Gastroesophageal sphincter (tissue), 4 donors: ENCODE results near the gene DDI2. TPM values are rescaled to one million over a fixed set of nuclear protein-coding genes. Genes with fewer than 3 reads are reported as not detected.

ENCODE experiments used
- ATAC-seq: fragments of 150-250 bp; one replicate; pipeline ENCODE4 v1.9.1; 2016; ENCODE audit warnings: mild to moderate bottlenecking, moderate library complexity
- H3K27ac ChIP-seq, 4 donors: fragments of 200-600 bp; sonication (generic) in 3 of 4; 1 replicate in 3 of 4; 2 replicates in 1 of 4; pipeline ENCODE4 v1.5.1; 2016 to 2019
- H3K27me3 ChIP-seq: fragments of 200-600 bp; sonication (generic); one replicate; pipeline ENCODE4 v1.5.1; 2019
- H3K36me3 ChIP-seq, 2 donors: fragments of 200-600 bp; sonication (generic); one replicate each; pipeline ENCODE4 v1.5.1; 2019; ENCODE audit warnings: control low read depth in 1 of 2
- H3K4me1 ChIP-seq, 3 donors: fragments of 200-600 bp; sonication (generic); 1 replicate in 2 of 3; 2 replicates in 1 of 3; pipeline ENCODE4 v1.5.1; 2016 to 2019; ENCODE audit warnings: control low read depth in 2 of 3
- H3K4me3 ChIP-seq, 2 donors: fragments of 200-600 bp; sonication (generic); one replicate each; pipeline ENCODE4 v1.5.1; 2019; ENCODE audit warnings: mild to moderate bottlenecking in 1 of 2, moderate library complexity in 1 of 2
- H3K9me3 ChIP-seq, 3 donors: fragments of 200-600 bp; sonication (generic); one replicate each; pipeline ENCODE4 v1.5.1; 2017 to 2019; ENCODE audit warnings: control low read depth in 2 of 3
- CTCF ChIP-seq, 4 experiments: fragments of 200-600 bp in 2 of 4; fragments of 450-650 bp in 2 of 4; sonication (generic) in 1 of 4; IDR thresholded peaks; one replicate each; pipeline ENCODE4 v1.5.1; 2017 to 2019; ENCODE audit warnings: antibody characterized with exemption in 4 of 4, mild to moderate bottlenecking in 2 of 4, moderate library complexity in 2 of 4
- EP300 ChIP-seq: sonication (generic); formaldehyde crosslinking; IDR thresholded peaks from one replicate; pipeline ENCODE4 v1.6.1; 2017; ENCODE audit warnings: antibody characterized with exemption, mild to moderate bottlenecking
- POLR2A ChIP-seq, 2 donors: fragments of 450-650 bp; IDR thresholded peaks; one replicate each; pipeline ENCODE4 v1.6.1; 2017; ENCODE audit warnings: antibody characterized with exemption in 2 of 2, mild to moderate bottlenecking in 2 of 2, moderate library complexity in 1 of 2
- POLR2AphosphoS5 ChIP-seq: sonication (generic); formaldehyde crosslinking; IDR thresholded peaks from one replicate; pipeline ENCODE4 v1.6.1; 2017; ENCODE audit warnings: antibody characterized with exemption
- WGBS, 2 donors: methylation state at CpG; one replicate each; pipeline ENCODE4 v1.1.5; 2018; ENCODE audit warnings: low coverage in 1 of 2; 5-methylcytosine and 5-hydroxymethylcytosine counted together
- total RNA-seq, 4 donors: library from RNA; depleted of rRNA; stranded (reverse); fragments of >200 nt; gene quantifications; one replicate each; pipeline ENCODE4 v1.1.0, GENCODE V29; 2016

The DDI2 gene
- total RNA-seq, 4 donors from 2014 or later, result 14.3 to 37.2 (median 16.5) TPM

GRCh38 chr1:15637826-15638225, 20.6 kb downstream of the DDI2 start:
- no peaks in the 10 kb centered on the region for H3K9me3 ChIP-seq
- no peaks in the 10 kb centered on the region for H3K4me1 ChIP-seq
- no peak overlapping the region for H3K27ac ChIP-seq
- ATAC-seq, result no peak
- peaks cover 3 to 98% of the 10 kb centered on the region in 2 donors for H3K36me3 ChIP-seq
- H3K27me3 ChIP-seq, result no peaks in the 10 kb centered on the region
- WGBS, 2 donors, result 69% methylated on average over 4 of the region's 4 CpGs
- TF ChIP-seq POLR2AphosphoS5 (no peak), EP300 (no peak), CTCF (IDR thresholded peaks at IDR 0.05) (no peak), POLR2A (IDR thresholded peaks at IDR 0.05) (no peak)
- no peak overlapping the region for H3K4me3 ChIP-seq

DNA sequence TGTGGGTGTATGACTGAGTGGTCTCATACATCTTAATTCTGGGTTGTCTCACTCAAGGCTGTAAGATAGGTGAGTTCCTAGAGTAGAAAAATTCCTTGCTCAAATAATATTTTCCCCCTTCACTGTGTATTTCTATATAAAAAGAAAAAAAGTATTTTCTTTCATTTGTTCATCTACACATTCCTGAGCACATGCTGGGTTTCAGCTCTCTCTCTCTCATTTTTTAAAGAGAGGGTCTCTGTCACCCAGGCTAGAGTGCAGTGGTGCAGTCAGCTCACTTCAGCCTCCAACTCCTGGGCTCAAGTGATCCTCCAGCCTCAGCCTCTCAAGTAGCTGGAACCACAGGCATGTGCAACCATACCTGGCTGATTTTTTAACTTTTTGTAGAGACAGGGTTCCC, 22.0 kb downstream of the DDI2 start:
- Histone ChIP-seq H3K36me3 (peaks cover 3 to 98% of the 10 kb centered on the region in 2 donors), H3K27ac (no peak overlapping the region), H3K4me1 (no peaks in the 10 kb centered on the region), H3K27me3 (no peaks in the 10 kb centered on the region), H3K4me3 (no peak overlapping the region), H3K9me3 (no peaks in the 10 kb centered on the region)
- TF ChIP-seq CTCF (IDR thresholded peaks at IDR 0.05) (no peak), POLR2AphosphoS5 (no peak), EP300 (no peak), POLR2A (IDR thresholded peaks at IDR 0.05) (no peak)
- no peak for ATAC-seq

- H3K9me3 ChIP-seq, result no peaks in the 10 kb centered on the region
- H3K4me3 ChIP-seq, result no peak overlapping the region
- WGBS, 2 donors, result 92 to 96% methylated on average over 2 to 4 of the region's 4 CpGs
- H3K36me3 ChIP-seq, result peaks cover 3 to 98% of the 10 kb centered on the region in 2 donors
- ATAC-seq, result no peak
- no peaks in the 10 kb centered on the region for H3K4me1 ChIP-seq
- H3K27ac ChIP-seq, result no peak overlapping the region
- TF ChIP-seq POLR2AphosphoS5 (no peak), EP300 (no peak), POLR2A (IDR thresholded peaks at IDR 0.05) (no peak), CTCF (IDR thresholded peaks at IDR 0.05) (no peak)
- H3K27me3 ChIP-seq, result no peaks in the 10 kb centered on the region
Observed at GRCh38 chr1:15639931-15640330, 22.7 kb downstream of the DDI2 start.

DNA sequence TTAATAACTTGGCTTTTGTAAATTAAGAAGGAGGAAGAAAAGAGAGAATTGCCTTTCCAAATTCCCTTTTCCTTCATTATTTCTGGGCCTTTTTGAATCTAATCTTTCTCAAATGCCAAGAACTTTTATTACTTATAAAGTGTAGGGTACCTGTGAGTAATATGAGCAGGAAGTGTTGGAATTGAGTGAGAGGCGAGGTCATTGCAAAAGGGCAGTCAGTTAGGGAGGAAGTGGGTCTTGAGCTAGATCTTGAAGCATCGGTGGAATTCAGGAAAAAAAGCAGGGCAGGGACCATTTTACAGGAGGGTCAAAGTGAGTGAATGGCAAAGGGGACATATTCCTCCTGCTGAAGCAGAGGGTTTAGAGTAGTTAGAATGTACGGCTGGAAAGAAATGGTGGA, 23.4 kb downstream of the DDI2 start:
- no peak overlapping the region for H3K4me3 ChIP-seq
- WGBS, 2 donors, result 57 to 80% methylated on average over 2 to 3 of the region's 3 CpGs
- peaks cover 0 to 98% of the 10 kb centered on the region in 2 donors for H3K36me3 ChIP-seq
- H3K27me3 ChIP-seq, result no peaks in the 10 kb centered on the region
- ATAC-seq, result no peak
- no peaks in the 10 kb centered on the region for H3K9me3 ChIP-seq
- TF ChIP-seq CTCF (IDR thresholded peaks at IDR 0.05) (no peak), EP300 (no peak), POLR2AphosphoS5 (no peak), POLR2A (IDR thresholded peaks at IDR 0.05) (no peak)
- H3K27ac ChIP-seq, result no peak overlapping the region
- H3K4me1 ChIP-seq, result no peaks in the 10 kb centered on the region

GRCh38 chr1:15649937-15650336, 32.7 kb downstream of the DDI2 start:
- Histone ChIP-seq H3K36me3 (peaks cover 0 to 93% of the 10 kb centered on the region in 2 donors), H3K27me3 (no peaks in the 10 kb centered on the region), H3K4me1 (no peaks in the 10 kb centered on the region), H3K9me3 (no peaks in the 10 kb centered on the region), H3K27ac (no peak overlapping the region), H3K4me3 (no peak overlapping the region)
- no peak for ATAC-seq
- TF ChIP-seq POLR2AphosphoS5 (no peak), CTCF (IDR thresholded peaks at IDR 0.05) (no peak), POLR2A (IDR thresholded peaks at IDR 0.05) (no peak), EP300 (no peak)
- WGBS, 2 donors, result 83 to 100% methylated on average over 1 of the region's 1 CpG
